Measurements from ENCODE around the gene ARHGAP12.

GRCh38 chr10:31757386-31757791, 171.2 kb downstream of the ARHGAP12 start:
- TF ChIP-seq USF2 (CRISPR knock-in tag; IDR thresholded peaks at IDR 0.05) (no peak), ATF2 (CRISPR knock-in tag; IDR thresholded peaks at IDR 0.05; ENCODE audit: borderline replicate concordance, low read depth) (no peak)
